Right cardiac atrium (tissue), 5 donors: Measurements from ENCODE around the gene COL6A3. TPM values are rescaled to one million over a fixed set of nuclear protein-coding genes. Genes with fewer than 3 reads are reported as not detected.
A peak's percentile ranks its signal among the peaks of the same experiment; 100 is the strongest.
"Not testable (repeated sequence)": the region's sequence is repeated elsewhere in the genome, so short reads cannot be mapped to it uniquely, and the experiment has no call there.

ENCODE experiments used
- ATAC-seq, 2 donors: fragments of 200-7000 bp; cut with Tn5 transposase; one replicate each; pipeline versions ENCODE4 v1.8.0 to v1.9.1; 2020; ENCODE audit warnings: moderate library complexity in 2 of 2, mild to moderate bottlenecking in 1 of 2
- DNase-seq, 3 donors: peaks; one replicate each; pipeline ENCODE4 v3.0.0-alpha.2; 2020
- H3K27ac ChIP-seq: one replicate; pipeline ENCODE4 v1.5.1; 2013; ENCODE audit warnings: mild to moderate bottlenecking, low read length, control low read depth, moderate library complexity
- H3K27me3 ChIP-seq: one replicate; pipeline ENCODE4 v1.6.1; 2013; ENCODE audit not compliant: control insufficient read depth, insufficient read depth
- H3K4me1 ChIP-seq: one replicate; pipeline ENCODE4 v1.6.1; 2013; ENCODE audit warnings: low read length; ENCODE audit not compliant: control insufficient read depth, insufficient read depth
- H3K4me3 ChIP-seq: one replicate; pipeline ENCODE4 v1.5.1; 2013; ENCODE audit warnings: low read length, control low read depth
- H3K9me3 ChIP-seq: one replicate; pipeline ENCODE4 v1.6.1; 2013; ENCODE audit warnings: low read length; ENCODE audit not compliant: control insufficient read depth
- WGBS: extraction: QIAGEN DNeasy Blood & Tissue Kit; methylation state at CpG from one replicate; pipeline ENCODE4 v1.1.7; 2013; 5-methylcytosine and 5-hydroxymethylcytosine counted together
- intact Hi-C, 4 donors: fragments of 100-400 bp; cut with DNase I; formaldehyde crosslinking; loops; one replicate each; pipeline versions ENCODE4 v1.11.0 to v1.14.0; 2022 to 2023
- polyA plus RNA-seq: library from polyadenylated mRNA; stranded (reverse); fragments of 200-250 nt; gene quantifications from one replicate; pipeline ENCODE4 v1.2.3, GENCODE V29; 2013
- total RNA-seq, 4 donors: library from RNA; stranded (reverse); fragmentation: NEBNext Ultra II Directional; extraction: Animal tissue kit (Norgen Biotek cat#: 25700); gene quantifications; one replicate each; pipeline ENCODE4 v1.2.1, GENCODE V29; 2021
- donor health status: healthy with polysubstance abuse.
- donor health status: DM: no; HTN: yes; CAD: no.
- donor health status: DM: no; HTN: no; CAD: no.
- donor health status: DM: no; HTN: yes; CAD: no; lungs with severe emphysema.
- donor health status: DM: yes; HTN: yes; CAD: no.

Gene COL6A3
- total and polyA plus RNA-seq, 5 donors, result 33.2 to 191 (median 113) TPM

GRCh38 chr2:237359518-237359840, 54.5 kb downstream of the COL6A3 start:
- intact Hi-C loops, result no loop called here
- no peaks in the 10 kb centered on the region for H3K9me3 ChIP-seq
- DNase-seq (no peak), ATAC-seq (no peak)
- H3K27ac ChIP-seq, result no peak overlapping the region
- WGBS, result 76% methylated on average over 8 of the region's 8 CpGs
- H3K27me3 ChIP-seq, result no peaks in the 10 kb centered on the region
- H3K4me3 ChIP-seq, result no peak overlapping the region
- H3K4me1 ChIP-seq, result no peaks in the 10 kb centered on the region

- Histone ChIP-seq H3K4me3 (no peak overlapping the region), H3K27me3 (no peaks in the 10 kb centered on the region), H3K27ac (no peak overlapping the region), H3K4me1 (no peaks in the 10 kb centered on the region), H3K9me3 (no peaks in the 10 kb centered on the region)
- 76% methylated on average over 9 of the region's 9 CpGs for WGBS
- DNase-seq (no peak), ATAC-seq (no peak)
- intact Hi-C loops, result no loop called here
Observed at GRCh38 chr2:237358721-237359517, 55.0 kb downstream of the COL6A3 start.

- 90% methylated on average over 5 of the region's 5 CpGs for WGBS
- Histone ChIP-seq H3K4me3 (no peak overlapping the region), H3K9me3 (no peaks in the 10 kb centered on the region), H3K27ac (no peak overlapping the region), H3K4me1 (no peaks in the 10 kb centered on the region), H3K27me3 (no peaks in the 10 kb centered on the region)
- DNase-seq (no peak), ATAC-seq (peak in 1 of 2 donors; percentile 43)
- intact Hi-C loops, result no loop called here
Observed at GRCh38 chr2:237355701-237356100, 58.3 kb downstream of the COL6A3 start.

GRCh38 chr2:237354892-237355291, 59.1 kb downstream of the COL6A3 start:
- H3K4me3 ChIP-seq, result no peak overlapping the region
- ATAC-seq, result peak; percentile 37 to 88
- DNase-seq, result no peak
- no peaks in the 10 kb centered on the region for H3K9me3 ChIP-seq
- intact Hi-C loops, result no loop called here
- H3K4me1 ChIP-seq, result no peaks in the 10 kb centered on the region
- no peaks in the 10 kb centered on the region for H3K27me3 ChIP-seq
- H3K27ac ChIP-seq, result no peak overlapping the region
- 56% methylated on average over 8 of the region's 8 CpGs for WGBS

GRCh38 chr2:237354172-237354571, 59.8 kb downstream of the COL6A3 start:
- DNase-seq, H3K27me3 ChIP-seq, ATAC-seq, H3K4me3 ChIP-seq, H3K4me1 ChIP-seq, intact Hi-C loops, H3K9me3 ChIP-seq, H3K27ac ChIP-seq: not testable (repeated sequence)
- 90% methylated on average over 6 of the region's 6 CpGs for WGBS

GRCh38 chr2:237353215-237353614, 60.7 kb downstream of the COL6A3 start:
- intact Hi-C loops, result no loop called here
- Histone ChIP-seq H3K4me3 (no peak overlapping the region), H3K27ac (no peak overlapping the region), H3K4me1 (no peaks in the 10 kb centered on the region), H3K27me3 (no peaks in the 10 kb centered on the region), H3K9me3 (no peaks in the 10 kb centered on the region)
- no peak for ATAC-seq
- DNase-seq, result no peak
- 52% methylated on average over 5 of the region's 5 CpGs for WGBS

GRCh38 chr2:237352279-237352845, 61.6 kb downstream of the COL6A3 start:
- no peak for DNase-seq
- no peak overlapping the region for H3K27ac ChIP-seq
- no peak for ATAC-seq
- H3K27me3 ChIP-seq, result no peaks in the 10 kb centered on the region
- H3K4me3 ChIP-seq, result no peak overlapping the region
- no peaks in the 10 kb centered on the region for H3K9me3 ChIP-seq
- H3K4me1 ChIP-seq, result no peaks in the 10 kb centered on the region
- intact Hi-C loops, result no loop called here
- WGBS, result 55% methylated on average over 6 of the region's 6 CpGs

GRCh38 chr2:237351796-237352195, 62.2 kb downstream of the COL6A3 start:
- 84% methylated on average over 4 of the region's 4 CpGs for WGBS
- intact Hi-C loops, result no loop called here
- no peak overlapping the region for H3K4me3 ChIP-seq
- no peak for ATAC-seq
- H3K4me1 ChIP-seq, result no peaks in the 10 kb centered on the region
- no peak overlapping the region for H3K27ac ChIP-seq
- no peaks in the 10 kb centered on the region for H3K9me3 ChIP-seq
- H3K27me3 ChIP-seq, result no peaks in the 10 kb centered on the region
- no peak for DNase-seq

- H3K4me3 ChIP-seq, result no peak overlapping the region
- ATAC-seq, result no peak
- H3K4me1 ChIP-seq, result no peaks in the 10 kb centered on the region
- H3K27me3 ChIP-seq, result no peaks in the 10 kb centered on the region
- WGBS, result 69% methylated on average over 8 of the region's 8 CpGs
- DNase-seq, result no peak
- H3K9me3 ChIP-seq, result no peaks in the 10 kb centered on the region
- no peak overlapping the region for H3K27ac ChIP-seq
- intact Hi-C loops, result no loop called here
Observed at GRCh38 chr2:237351046-237351445, 62.9 kb downstream of the COL6A3 start.

- Histone ChIP-seq H3K9me3 (no peaks in the 10 kb centered on the region), H3K27me3 (no peaks in the 10 kb centered on the region), H3K4me3 (no peak overlapping the region), H3K27ac (no peak overlapping the region), H3K4me1 (no peaks in the 10 kb centered on the region)
- intact Hi-C loops, result no loop called here
- ATAC-seq (no peak), DNase-seq (no peak)
- WGBS, result 83% methylated on average over 6 of the region's 6 CpGs
Observed at GRCh38 chr2:237350597-237350996, 63.4 kb downstream of the COL6A3 start.

- Histone ChIP-seq H3K9me3 (no peaks in the 10 kb centered on the region), H3K27me3 (no peaks in the 10 kb centered on the region), H3K4me3 (no peak overlapping the region), H3K27ac (no peak overlapping the region), H3K4me1 (no peaks in the 10 kb centered on the region)
- 89% methylated on average over 11 of the region's 11 CpGs for WGBS
- DNase-seq (no peak), ATAC-seq (no peak)
- intact Hi-C loops, result no loop called here
Observed at GRCh38 chr2:237350070-237350469, 63.9 kb downstream of the COL6A3 start.
